Stomach (tissue), 4 donors: ENCODE results near the gene RSPRY1.

ENCODE experiments used
- EP300 ChIP-seq: sonication (generic); formaldehyde crosslinking; IDR thresholded peaks from one replicate; pipeline ENCODE4 v1.6.1; 2017; ENCODE audit warnings: antibody characterized with exemption
- POLR2A ChIP-seq, 4 donors: fragments of 450-650 bp; IDR thresholded peaks; one replicate each; pipeline ENCODE4 v1.6.1; 2016; ENCODE audit warnings: antibody characterized with exemption in 4 of 4, control low read depth in 2 of 4, mild to moderate bottlenecking in 1 of 4, moderate library complexity in 1 of 4
- POLR2AphosphoS5 ChIP-seq, 3 donors: sonication (generic); formaldehyde crosslinking; IDR thresholded peaks; one replicate each; pipeline ENCODE4 v1.6.1; 2016; ENCODE audit warnings: antibody characterized with exemption in 3 of 3
- TF ChIP-seq, protein P1 (sequence below), 7 experiments: fragments of 450-650 bp in 4 of 7; fragments of 200-600 bp in 3 of 7; sonication (generic) in 3 of 7; IDR thresholded peaks; one replicate each; pipeline ENCODE4 v1.5.1; 2016 to 2019; ENCODE audit warnings: antibody characterized with exemption in 7 of 7, control low read depth in 2 of 7, mild to moderate bottlenecking in 1 of 7

DNA sequence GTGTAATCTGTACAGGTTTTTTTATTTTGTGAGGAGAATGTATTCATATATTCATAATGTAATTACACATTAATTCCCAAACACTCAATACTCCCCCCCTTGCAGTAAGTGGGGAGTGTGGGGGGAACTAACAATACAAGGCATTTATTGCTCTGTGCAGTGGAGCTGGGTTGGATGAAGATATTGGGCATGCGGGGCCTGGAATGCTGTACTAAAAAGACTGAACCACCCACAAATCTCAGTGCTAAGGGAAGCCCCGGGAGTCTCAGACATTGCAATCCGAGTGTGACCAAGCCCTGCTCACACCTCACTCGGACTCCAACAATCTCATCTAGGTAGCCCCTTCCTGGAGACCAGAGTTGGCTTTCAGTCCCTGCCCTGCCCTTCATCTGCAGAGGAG is 92.4 kb downstream of the RSPRY1 start:
- TF ChIP-seq EP300 = no peak
- TF ChIP-seq, protein P1, sequence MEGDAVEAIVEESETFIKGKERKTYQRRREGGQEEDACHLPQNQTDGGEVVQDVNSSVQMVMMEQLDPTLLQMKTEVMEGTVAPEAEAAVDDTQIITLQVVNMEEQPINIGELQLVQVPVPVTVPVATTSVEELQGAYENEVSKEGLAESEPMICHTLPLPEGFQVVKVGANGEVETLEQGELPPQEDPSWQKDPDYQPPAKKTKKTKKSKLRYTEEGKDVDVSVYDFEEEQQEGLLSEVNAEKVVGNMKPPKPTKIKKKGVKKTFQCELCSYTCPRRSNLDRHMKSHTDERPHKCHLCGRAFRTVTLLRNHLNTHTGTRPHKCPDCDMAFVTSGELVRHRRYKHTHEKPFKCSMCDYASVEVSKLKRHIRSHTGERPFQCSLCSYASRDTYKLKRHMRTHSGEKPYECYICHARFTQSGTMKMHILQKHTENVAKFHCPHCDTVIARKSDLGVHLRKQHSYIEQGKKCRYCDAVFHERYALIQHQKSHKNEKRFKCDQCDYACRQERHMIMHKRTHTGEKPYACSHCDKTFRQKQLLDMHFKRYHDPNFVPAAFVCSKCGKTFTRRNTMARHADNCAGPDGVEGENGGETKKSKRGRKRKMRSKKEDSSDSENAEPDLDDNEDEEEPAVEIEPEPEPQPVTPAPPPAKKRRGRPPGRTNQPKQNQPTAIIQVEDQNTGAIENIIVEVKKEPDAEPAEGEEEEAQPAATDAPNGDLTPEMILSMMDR (IDR thresholded peaks at IDR 0.05) = no peak
- no peak for TF ChIP-seq POLR2AphosphoS5 (IDR thresholded peaks at IDR 0.05)
- no peak for TF ChIP-seq POLR2A (IDR thresholded peaks at IDR 0.05)
